NCI-H460 (cell line): ENCODE results near the gene SCFD2. TPM values are rescaled to one million over a fixed set of nuclear protein-coding genes. Genes with fewer than 3 reads are reported as not detected.

Experiments used
- DNase-seq: peaks from one replicate; pipeline ENCODE4 v3.0.0-alpha.2; 2016; ENCODE audit warnings: low read depth; ENCODE audit errors: extremely low read depth
- total RNA-seq: library from RNA; depleted of rRNA; stranded (reverse); fragments of >200 nt; shearing (Covaris generic); gene quantifications from 2 replicates; pipeline ENCODE4 v1.2.3, GENCODE V29; 2014

The SCFD2 gene
- total RNA-seq, 1 experiment from 2014 or later = 9.4 TPM

- DNase-seq = no peak
Measured at GRCh38 chr4:52904421-52904820, 461.4 kb downstream of the SCFD2 start.

DNA sequence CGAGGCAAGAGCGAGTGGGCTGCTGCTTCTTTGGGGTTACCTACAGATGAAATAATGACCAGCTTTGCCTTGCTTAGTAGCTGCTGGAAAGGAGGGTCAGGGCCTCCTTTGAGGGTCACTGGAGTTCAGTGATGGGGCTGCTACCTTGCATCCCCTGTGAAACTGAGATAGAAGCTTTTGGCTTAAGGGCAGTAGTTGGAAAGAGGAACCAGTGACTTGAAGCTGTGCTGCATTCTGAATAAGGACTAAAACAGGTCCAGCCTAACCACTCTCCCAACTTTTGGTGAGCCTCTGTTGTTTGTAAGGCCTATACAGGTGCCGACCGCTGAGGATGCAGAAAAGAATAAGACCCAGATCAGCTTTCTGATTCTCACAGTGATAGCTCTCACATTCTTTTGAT, 462.6 kb downstream of the SCFD2 start:
- DNase-seq = no peak

GRCh38 chr4:52894443-52894842, 471.4 kb downstream of the SCFD2 start:
- DNase-seq = no peak

- no peak for DNase-seq
Measured at GRCh38 chr4:52892880-52893279, 473.0 kb downstream of the SCFD2 start.

- no peak for DNase-seq
Measured at GRCh38 chr4:52891743-52892142, 474.1 kb downstream of the SCFD2 start.

GRCh38 chr4:52890521-52890791, 475.4 kb downstream of the SCFD2 start:
- no peak for DNase-seq

- no peak for DNase-seq
Measured at GRCh38 chr4:52889778-52890520, 475.9 kb downstream of the SCFD2 start.

GRCh38 chr4:52889354-52889753, 476.5 kb downstream of the SCFD2 start:
- no peak for DNase-seq

- DNase-seq = no peak
Measured at GRCh38 chr4:52884994-52885393, 480.9 kb downstream of the SCFD2 start.

DNA sequence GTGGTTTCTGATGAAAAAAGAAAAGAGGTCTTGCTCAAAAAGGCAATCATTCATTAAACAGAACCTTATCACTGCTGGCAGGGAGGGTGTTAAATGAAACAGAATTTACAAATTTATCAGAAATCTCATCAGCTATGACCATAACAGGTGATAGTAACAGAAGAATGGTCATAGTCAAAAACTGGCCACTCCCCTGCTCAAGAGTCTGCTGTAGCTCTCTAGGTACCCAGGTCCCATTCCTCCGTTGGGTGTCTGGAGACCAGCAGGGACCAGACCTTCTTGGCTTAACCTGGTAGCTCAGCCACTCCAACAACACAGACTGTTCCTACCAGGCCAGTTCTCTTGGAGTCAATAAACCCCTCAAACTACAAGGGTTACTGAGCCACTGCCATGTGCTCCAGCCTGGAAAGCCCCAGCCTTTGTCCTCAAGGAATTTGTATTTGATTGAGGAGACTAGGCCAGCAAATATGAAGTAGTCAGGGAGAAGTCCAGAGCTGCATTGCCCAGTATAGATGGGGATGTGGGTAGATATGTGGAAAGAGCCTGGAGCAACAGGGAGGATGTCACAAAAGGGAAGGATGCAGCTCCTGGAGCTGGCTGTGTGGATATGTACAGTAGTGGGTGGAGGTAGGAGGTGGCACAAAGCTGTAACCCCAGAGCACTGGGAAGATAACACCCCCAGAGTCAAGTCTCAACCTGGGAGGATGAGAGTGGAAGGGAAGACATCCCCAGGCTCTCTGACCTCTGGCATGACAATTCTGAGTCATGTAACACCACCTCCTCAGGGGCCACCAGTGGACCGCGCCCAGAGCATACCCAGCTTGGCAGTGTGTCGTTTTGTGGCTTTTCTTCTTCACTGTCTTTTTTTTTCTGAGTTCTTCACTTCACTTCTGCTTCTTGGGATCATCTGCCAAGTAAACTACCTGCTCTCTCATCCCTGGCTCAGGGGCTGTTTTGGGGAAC, 481.9 kb downstream of the SCFD2 start:
- no peak for DNase-seq

DNA sequence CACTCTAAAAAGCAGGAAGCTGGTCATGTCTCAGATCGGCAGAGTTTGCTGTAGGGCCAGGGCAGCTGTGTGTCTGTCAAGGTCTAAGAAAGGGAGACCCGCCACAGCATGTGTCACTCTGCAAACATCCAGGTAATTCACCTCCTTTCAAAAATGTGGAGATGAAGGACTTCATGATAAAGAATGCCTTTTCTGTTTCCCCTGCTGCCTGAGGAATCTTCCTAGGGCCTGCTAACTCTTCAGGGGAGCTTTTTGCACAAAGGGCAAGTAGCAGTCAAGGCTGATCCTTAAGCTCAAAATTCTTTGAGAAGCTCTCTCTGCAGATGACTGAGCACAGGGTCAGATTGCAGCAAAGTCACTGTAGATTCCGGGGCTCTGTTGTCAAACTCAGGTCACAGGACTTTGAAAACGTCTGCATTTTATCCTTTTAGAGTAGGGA, 482.7 kb downstream of the SCFD2 start:
- DNase-seq = no peak

DNA sequence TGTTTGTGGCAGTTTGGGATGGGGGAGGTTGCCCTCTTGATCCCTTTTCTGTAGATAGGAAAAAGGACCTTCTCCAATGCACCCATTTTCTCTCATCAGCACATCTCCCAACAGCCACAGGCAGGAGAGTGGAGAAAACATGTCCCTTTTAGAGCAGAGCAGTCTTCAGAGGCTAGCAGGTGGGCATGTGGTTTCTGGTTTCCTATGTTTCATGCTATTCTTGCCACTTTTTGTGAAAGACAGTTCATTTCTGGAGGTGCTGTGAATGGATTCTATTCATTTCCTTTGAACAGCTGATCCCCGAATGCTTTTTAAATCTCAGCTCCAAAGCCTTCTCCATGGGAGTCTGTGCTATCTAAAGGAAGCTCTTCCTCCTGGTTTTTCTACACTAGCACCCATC, 484.9 kb downstream of the SCFD2 start:
- DNase-seq = no peak

DNA sequence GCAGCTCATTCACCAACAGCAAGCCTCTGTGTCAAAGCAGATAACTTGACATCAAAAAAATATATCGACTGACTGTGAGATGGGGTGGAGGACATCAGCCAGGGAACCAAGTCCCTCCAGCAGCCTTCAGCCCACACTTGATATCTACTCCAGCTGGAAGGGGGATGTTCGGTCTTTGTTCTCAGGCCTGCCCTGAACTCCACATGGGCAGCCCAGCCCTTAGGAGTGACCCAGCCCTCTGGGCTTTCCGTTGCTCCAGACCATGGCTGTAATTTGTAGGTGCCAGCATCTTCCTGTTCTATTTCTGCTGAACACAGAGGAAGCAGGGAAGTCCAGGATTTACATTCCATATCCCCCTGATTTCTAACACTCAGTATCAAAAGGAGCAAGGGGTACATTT, 486.4 kb downstream of the SCFD2 start:
- DNase-seq = no peak

DNA sequence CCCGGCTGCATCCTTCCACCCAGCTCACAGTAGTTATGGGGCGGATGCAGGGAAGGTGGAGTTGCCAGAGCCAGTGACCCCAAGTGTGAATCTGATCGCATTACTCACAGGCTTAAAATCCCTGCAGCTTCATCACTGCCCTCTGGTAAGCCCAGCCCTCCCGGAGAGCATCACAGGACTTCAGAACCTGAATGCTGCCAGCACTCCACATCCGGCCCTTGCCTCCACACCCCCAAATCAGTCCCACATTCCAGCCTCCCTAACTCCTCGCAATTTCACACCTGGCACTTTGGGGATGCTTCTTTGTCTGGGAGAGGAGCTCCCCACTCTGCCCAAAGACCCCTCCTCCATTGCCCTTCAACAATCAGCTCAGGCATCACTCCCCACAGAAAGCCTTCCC, 488.2 kb downstream of the SCFD2 start:
- DNase-seq = no peak

- no peak for DNase-seq
Measured at GRCh38 chr4:52877036-52877435, 488.8 kb downstream of the SCFD2 start.

DNA sequence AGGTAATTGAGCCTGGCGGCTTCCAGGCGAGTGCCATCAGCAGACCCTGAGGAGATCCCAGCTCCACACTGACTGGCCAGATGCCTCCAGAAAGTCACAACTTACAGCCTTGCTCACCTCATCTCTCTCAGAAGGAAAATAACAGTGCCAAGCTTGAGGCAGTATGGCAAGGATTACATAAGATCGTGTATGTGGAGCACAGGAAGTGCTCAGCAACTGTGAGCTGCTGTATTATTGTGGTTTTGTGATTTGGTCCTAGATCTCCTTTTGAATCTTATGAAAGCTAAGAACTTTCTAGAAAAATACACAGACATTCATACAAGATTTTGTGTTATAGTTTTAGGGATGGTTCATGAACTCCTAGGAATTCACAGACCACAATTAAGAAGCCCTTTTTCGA, 489.8 kb downstream of the SCFD2 start:
- DNase-seq = no peak

GRCh38 chr4:52874948-52875347, 490.9 kb downstream of the SCFD2 start:
- no peak for DNase-seq

GRCh38 chr4:52873861-52874343, 492.0 kb downstream of the SCFD2 start:
- no peak for DNase-seq

DNA sequence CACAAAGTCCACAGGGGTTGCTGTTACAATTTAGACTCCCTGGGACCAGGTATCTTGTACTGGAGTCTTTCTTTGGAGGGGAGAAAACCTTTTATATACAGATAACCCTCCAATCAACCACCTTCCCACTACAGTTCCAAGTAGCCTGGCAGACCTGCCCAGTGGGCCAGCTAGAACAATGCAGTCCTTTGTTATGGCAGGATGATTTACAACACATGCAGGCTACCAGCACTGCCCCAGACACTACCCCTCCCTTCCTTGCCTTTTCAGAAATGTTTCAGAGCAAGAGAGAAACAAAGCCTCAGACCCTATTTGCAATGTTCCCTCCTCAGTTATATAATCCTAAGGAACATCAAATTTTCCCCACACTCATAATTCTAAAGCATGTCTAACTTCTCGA, 492.7 kb downstream of the SCFD2 start:
- no peak for DNase-seq

GRCh38 chr4:52870225-52870624, 495.6 kb downstream of the SCFD2 start:
- DNase-seq = no peak

DNA sequence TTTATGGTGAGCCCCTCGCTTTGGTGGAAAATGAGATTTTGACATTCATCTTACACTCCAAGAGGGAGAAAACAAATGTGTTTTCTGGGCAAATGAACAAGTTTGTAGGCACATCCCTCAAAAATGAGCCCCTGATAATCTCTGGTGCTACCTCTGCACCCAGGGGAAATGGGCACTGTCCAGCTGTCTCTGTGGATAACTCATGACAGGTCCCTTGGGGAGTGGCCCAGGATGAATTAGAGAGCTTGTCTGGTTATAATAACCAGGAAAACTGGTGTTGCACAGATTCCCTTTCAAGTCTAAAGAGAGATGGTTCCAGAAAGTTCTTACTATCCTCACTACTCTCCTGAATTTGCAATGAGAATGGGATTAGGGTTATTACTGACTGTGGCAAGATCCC, 496.2 kb downstream of the SCFD2 start:
- DNase-seq = no peak

- no peak for DNase-seq
Measured at GRCh38 chr4:52869196-52869595, 496.7 kb downstream of the SCFD2 start.
